ENCODE data around the gene KMO.

GRCh38 chr1:241635556-241636152 is 103.5 kb downstream of the KMO start:
- TF ChIP-seq SUZ12 (IDR thresholded peaks at IDR 0.05), result no peak
- TF ChIP-seq, protein P1, sequence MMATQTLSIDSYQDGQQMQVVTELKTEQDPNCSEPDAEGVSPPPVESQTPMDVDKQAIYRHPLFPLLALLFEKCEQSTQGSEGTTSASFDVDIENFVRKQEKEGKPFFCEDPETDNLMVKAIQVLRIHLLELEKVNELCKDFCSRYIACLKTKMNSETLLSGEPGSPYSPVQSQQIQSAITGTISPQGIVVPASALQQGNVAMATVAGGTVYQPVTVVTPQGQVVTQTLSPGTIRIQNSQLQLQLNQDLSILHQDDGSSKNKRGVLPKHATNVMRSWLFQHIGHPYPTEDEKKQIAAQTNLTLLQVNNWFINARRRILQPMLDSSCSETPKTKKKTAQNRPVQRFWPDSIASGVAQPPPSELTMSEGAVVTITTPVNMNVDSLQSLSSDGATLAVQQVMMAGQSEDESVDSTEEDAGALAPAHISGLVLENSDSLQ (IDR thresholded peaks at IDR 0.05), result no peak
- no peak for TF ChIP-seq LEF1 (IDR thresholded peaks at IDR 0.05; ENCODE audit: borderline replicate concordance)
